NCI-H2196 (cell line): ENCODE results near the gene TOM1.

Source experiments
- DNase-seq: peaks from one replicate; lab custom pipeline; 2025; ENCODE audit not compliant: unreplicated experiment; lab: John Stamatoyannopoulos, UW

The TOM1 gene

GRCh38 chr22:35322893-35323292 lies 23.2 kb downstream of the TOM1 start:
- no peak for DNase-seq

GRCh38 chr22:35323305-35323704 lies 23.6 kb downstream of the TOM1 start:
- no peak for DNase-seq

- no peak for DNase-seq
Measured at GRCh38 chr22:35324067-35324466, 24.4 kb downstream of the TOM1 start.

GRCh38 chr22:35324762-35325161 lies 25.1 kb downstream of the TOM1 start:
- no peak for DNase-seq

GRCh38 chr22:35325209-35325608 lies 25.5 kb downstream of the TOM1 start:
- DNase-seq: no peak

- DNase-seq: no peak
Measured at GRCh38 chr22:35326854-35327562, 27.3 kb downstream of the TOM1 start.

- DNase-seq: no peak
Measured at GRCh38 chr22:35327690-35328471, 28.2 kb downstream of the TOM1 start.

- DNase-seq: no peak
Measured at GRCh38 chr22:35328472-35328885, 28.8 kb downstream of the TOM1 start.

GRCh38 chr22:35329114-35329847 lies 29.6 kb downstream of the TOM1 start:
- no peak for DNase-seq

GRCh38 chr22:35330258-35330861 lies 30.7 kb downstream of the TOM1 start:
- peak; percentile 63 for DNase-seq

GRCh38 chr22:35332278-35332677 lies 32.6 kb downstream of the TOM1 start:
- DNase-seq: no peak

- no peak for DNase-seq
Measured at GRCh38 chr22:35333220-35333619, 33.5 kb downstream of the TOM1 start.

- no peak for DNase-seq
Measured at GRCh38 chr22:35334004-35334403, 34.3 kb downstream of the TOM1 start.

- DNase-seq: no peak
Measured at GRCh38 chr22:35335468-35335867, 35.8 kb downstream of the TOM1 start.

GRCh38 chr22:35335936-35336781 lies 36.5 kb downstream of the TOM1 start:
- DNase-seq: peak; percentile 25

GRCh38 chr22:35337932-35338331 lies 38.2 kb downstream of the TOM1 start:
- DNase-seq: no peak

GRCh38 chr22:35341090-35341874 lies 41.6 kb downstream of the TOM1 start:
- DNase-seq: no peak

- no peak for DNase-seq
Measured at GRCh38 chr22:35342390-35342789, 42.7 kb downstream of the TOM1 start.

GRCh38 chr22:35343664-35344550 lies 44.2 kb downstream of the TOM1 start:
- no peak for DNase-seq
